Esophagus muscularis mucosa (tissue), 4 donors: ENCODE data around the gene POSTN. TPM values are rescaled to one million over a fixed set of nuclear protein-coding genes. Genes with fewer than 3 reads are reported as not detected.
"Not testable (repeated sequence)": the region's sequence is repeated elsewhere in the genome, so short reads cannot be mapped to it uniquely, and the experiment has no call there.

Experiments
- DNase-seq: peaks from one replicate; pipeline ENCODE4 v3.0.0-alpha.2; 2017; ENCODE audit errors: extremely low spot score
- H3K27ac ChIP-seq, 4 donors: fragments of 200-600 bp; sonication (generic); replicated peaks in 1 of 4; 1 replicate in 3 of 4; 2 replicates in 1 of 4; pipeline ENCODE4 v1.5.1; 2016 to 2019; ENCODE audit warnings: mild to moderate bottlenecking in 1 of 4
- H3K27me3 ChIP-seq, 4 donors: fragments of 200-600 bp; sonication (generic); one replicate each; pipeline versions ENCODE4 v1.5.1 to v1.6.0; 2016 to 2019
- H3K36me3 ChIP-seq, 4 donors: fragments of 200-600 bp; sonication (generic); one replicate each; pipeline ENCODE4 v1.5.1; 2016 to 2019
- H3K4me1 ChIP-seq, 4 donors: fragments of 200-600 bp; sonication (generic); one replicate each; pipeline ENCODE4 v1.5.1; 2016 to 2019
- H3K4me3 ChIP-seq, 4 donors: fragments of 200-600 bp; sonication (generic); 1 replicate in 2 of 4; 2 replicates in 2 of 4; pipeline ENCODE4 v1.5.1; 2016 to 2019; ENCODE audit warnings: mild to moderate bottlenecking in 4 of 4, moderate library complexity in 1 of 4
- H3K9me3 ChIP-seq, 4 donors: fragments of 200-600 bp; sonication (generic); 1 replicate in 3 of 4; 2 replicates in 1 of 4; pipeline ENCODE4 v1.5.1; 2016 to 2019
- EP300 ChIP-seq: sonication (generic); formaldehyde crosslinking; IDR thresholded peaks from one replicate; pipeline ENCODE4 v1.6.1; 2017; ENCODE audit warnings: antibody characterized with exemption
- POLR2A ChIP-seq: fragments of 450-650 bp; IDR thresholded peaks from one replicate; pipeline ENCODE4 v1.6.1; 2017; ENCODE audit warnings: antibody characterized with exemption, moderate library complexity, mild to moderate bottlenecking, low read depth
- POLR2AphosphoS5 ChIP-seq, 2 donors: sonication (generic); formaldehyde crosslinking; IDR thresholded peaks; one replicate each; pipeline ENCODE4 v1.6.1; 2017; ENCODE audit warnings: antibody characterized with exemption in 2 of 2
- WGBS: methylation state at CpG from one replicate; pipeline ENCODE4 v1.1.5; 2018; 5-methylcytosine and 5-hydroxymethylcytosine counted together
- intact Hi-C: fragments of 100-400 bp; cut with DNase I; formaldehyde crosslinking; loops from one replicate; pipeline ENCODE4 v1.15.1; 2023
- total RNA-seq, 4 donors: library from RNA; depleted of rRNA; stranded (reverse); fragments of >200 nt; gene quantifications; one replicate each; pipeline versions ENCODE4 v1.1.0 to v1.2.1, GENCODE V29; 2016
- TF ChIP-seq, protein P1 (sequence below), 3 experiments: fragments of 200-600 bp in 2 of 3; fragments of 450-650 bp in 1 of 3; sonication (generic) in 2 of 3; IDR thresholded peaks; one replicate each; pipeline ENCODE4 v1.5.1; 2017 to 2019; ENCODE audit warnings: antibody characterized with exemption in 3 of 3, mild to moderate bottlenecking in 2 of 3, moderate library complexity in 1 of 3

Gene POSTN
- total RNA-seq, 4 donors from 2014 or later, result 21.6 to 81.7 (median 50.2) TPM

DNA sequence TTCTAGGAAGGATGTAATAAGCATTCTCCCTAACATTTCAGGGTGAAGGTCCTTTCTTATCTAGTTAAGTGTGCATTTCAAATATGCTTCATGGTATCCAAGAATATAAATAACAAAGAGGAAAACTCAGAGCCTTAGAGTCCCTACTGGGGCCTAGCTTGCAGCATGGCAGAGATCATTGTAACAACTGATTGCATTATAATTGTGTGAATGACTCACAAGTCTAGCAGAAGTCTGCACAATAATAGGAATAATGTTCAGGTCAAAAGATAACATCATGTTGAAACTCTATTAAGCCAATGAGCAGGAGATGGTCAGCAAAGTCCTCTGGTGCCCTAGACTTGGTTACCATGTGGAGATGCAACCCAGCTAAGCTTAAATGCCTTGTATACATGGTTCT, 3.4 kb downstream of the POSTN start:
- Histone ChIP-seq H3K36me3 (no peaks in the 10 kb centered on the region), H3K27ac (no peak overlapping the region), H3K4me1 (peaks cover 0 to 6% (median 2%) of the 10 kb centered on the region in 4 donors), H3K4me3 (no peak overlapping the region), H3K9me3 (no peaks in the 10 kb centered on the region), H3K27me3 (no peaks in the 10 kb centered on the region)
- intact Hi-C loops, result no loop called here
- no peak for DNase-seq
- TF ChIP-seq POLR2AphosphoS5 (IDR thresholded peaks at IDR 0.05) (no peak), EP300 (no peak), POLR2A (no peak)
- TF ChIP-seq, protein P1, sequence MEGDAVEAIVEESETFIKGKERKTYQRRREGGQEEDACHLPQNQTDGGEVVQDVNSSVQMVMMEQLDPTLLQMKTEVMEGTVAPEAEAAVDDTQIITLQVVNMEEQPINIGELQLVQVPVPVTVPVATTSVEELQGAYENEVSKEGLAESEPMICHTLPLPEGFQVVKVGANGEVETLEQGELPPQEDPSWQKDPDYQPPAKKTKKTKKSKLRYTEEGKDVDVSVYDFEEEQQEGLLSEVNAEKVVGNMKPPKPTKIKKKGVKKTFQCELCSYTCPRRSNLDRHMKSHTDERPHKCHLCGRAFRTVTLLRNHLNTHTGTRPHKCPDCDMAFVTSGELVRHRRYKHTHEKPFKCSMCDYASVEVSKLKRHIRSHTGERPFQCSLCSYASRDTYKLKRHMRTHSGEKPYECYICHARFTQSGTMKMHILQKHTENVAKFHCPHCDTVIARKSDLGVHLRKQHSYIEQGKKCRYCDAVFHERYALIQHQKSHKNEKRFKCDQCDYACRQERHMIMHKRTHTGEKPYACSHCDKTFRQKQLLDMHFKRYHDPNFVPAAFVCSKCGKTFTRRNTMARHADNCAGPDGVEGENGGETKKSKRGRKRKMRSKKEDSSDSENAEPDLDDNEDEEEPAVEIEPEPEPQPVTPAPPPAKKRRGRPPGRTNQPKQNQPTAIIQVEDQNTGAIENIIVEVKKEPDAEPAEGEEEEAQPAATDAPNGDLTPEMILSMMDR (IDR thresholded peaks at IDR 0.05), result no peak

DNA sequence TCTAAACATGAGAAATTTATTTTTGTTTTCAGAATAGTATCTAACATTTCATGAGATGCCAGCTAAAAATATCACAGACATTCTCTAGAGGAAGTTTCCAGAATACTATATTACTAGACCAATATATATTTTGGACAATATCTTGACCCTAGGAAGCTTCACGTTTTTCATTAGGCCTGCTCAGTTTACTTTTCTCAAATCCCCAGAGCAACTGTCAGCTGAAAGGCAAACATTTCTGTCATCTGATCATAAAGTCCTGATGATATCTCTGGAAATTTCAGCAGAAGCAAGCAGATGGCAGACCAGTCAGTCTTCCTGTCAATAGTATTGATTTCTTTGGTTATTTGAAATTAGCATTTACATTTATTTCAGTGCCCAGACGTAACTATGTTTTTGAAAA, 4.0 kb downstream of the POSTN start:
- no peak overlapping the region for H3K4me3 ChIP-seq

DNA sequence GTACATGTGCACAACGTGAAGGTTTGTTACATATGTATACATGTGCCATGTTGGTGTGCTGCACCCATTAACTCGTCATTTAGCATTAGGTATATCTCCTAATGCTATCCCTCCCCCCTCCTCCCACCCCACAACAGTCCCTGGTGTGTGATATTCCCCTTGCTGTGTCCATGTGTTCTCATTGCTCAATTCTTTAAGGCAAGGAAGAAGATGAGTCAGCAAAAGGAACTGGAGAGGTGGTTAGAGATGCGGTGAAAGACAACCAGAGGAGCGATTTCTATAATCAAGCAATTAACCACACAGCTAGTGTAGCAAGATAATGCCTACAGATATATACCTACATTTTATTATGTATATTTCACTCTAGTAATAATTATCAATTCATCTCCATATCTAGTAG, 9.2 kb downstream of the POSTN start:
- H3K4me1 ChIP-seq, H3K4me3 ChIP-seq, H3K9me3 ChIP-seq, H3K27ac ChIP-seq, H3K36me3 ChIP-seq, DNase-seq, H3K27me3 ChIP-seq, intact Hi-C loops: not testable (repeated sequence)
- 83% methylated on average over 4 of the region's 4 CpGs for WGBS

More for the DNA sequence above, 4.0 kb downstream of the POSTN start:
- Histone ChIP-seq H3K27ac (no peak overlapping the region), H3K4me1 (peaks cover 0 to 6% (median 2%) of the 10 kb centered on the region in 4 donors), H3K36me3 (no peaks in the 10 kb centered on the region), H3K9me3 (no peaks in the 10 kb centered on the region), H3K27me3 (no peaks in the 10 kb centered on the region)
- no peak for DNase-seq
- 60% methylated on average over 2 of the region's 2 CpGs for WGBS
- intact Hi-C loops, result no loop called here
- TF ChIP-seq EP300 (no peak), POLR2A (no peak), POLR2AphosphoS5 (IDR thresholded peaks at IDR 0.05) (no peak)
- TF ChIP-seq, protein P1 (IDR thresholded peaks at IDR 0.05), result no peak

DNA sequence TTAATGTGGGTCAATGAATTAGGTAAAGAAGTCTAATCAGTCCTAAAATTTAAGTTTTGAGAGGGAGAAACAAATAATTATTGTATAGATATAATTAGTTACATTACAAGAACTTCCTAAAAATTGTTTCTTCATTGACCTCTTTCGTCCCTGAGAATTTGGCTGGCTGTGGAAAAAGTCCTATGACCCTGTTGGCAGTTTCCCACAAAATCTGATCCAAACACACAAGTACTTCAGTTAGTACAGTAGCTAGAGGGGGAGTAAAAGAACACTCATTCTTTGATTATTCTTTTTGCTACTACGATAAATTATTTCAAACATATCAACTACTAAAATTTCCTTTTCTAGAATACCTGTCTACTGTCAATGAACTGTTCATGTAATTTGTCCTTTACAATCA, 11.3 kb downstream of the POSTN start:
- Histone ChIP-seq H3K9me3 (no peaks in the 10 kb centered on the region), H3K27me3 (no peaks in the 10 kb centered on the region), H3K27ac (no peak overlapping the region), H3K4me3 (no peak overlapping the region), H3K36me3 (no peaks in the 10 kb centered on the region), H3K4me1 (no peaks in the 10 kb centered on the region)
- 65% methylated on average over 2 of the region's 2 CpGs for WGBS
- DNase-seq, result no peak
- TF ChIP-seq EP300 (no peak), POLR2AphosphoS5 (IDR thresholded peaks at IDR 0.05) (no peak), POLR2A (no peak)
- TF ChIP-seq, protein P1 (IDR thresholded peaks at IDR 0.05), result no peak
- intact Hi-C loops, result no loop called here

DNA sequence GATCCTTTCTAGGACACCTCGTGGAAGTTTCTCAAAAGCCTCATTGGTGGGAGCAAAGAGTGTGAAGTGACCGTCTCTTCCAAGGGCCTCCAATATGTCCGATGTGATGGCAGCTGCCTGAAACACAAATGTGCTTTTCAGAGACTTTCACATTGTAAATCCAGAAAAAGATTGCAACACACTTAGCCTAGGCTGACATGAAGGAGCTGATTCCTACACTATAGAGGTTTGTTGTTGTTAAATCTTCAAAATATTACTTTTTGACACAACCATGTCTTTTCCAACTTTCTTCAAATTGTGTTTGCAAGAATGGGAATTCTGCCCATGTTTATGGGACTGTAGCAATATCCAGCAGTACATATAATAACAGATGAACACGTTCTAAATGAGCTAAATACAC, 12.4 kb downstream of the POSTN start:
- Histone ChIP-seq H3K4me1 (no peaks in the 10 kb centered on the region), H3K9me3 (no peaks in the 10 kb centered on the region), H3K27ac (no peak overlapping the region), H3K36me3 (no peaks in the 10 kb centered on the region), H3K27me3 (no peaks in the 10 kb centered on the region), H3K4me3 (no peak overlapping the region)
- no peak for DNase-seq
- TF ChIP-seq, protein P1 (IDR thresholded peaks at IDR 0.05), result no peak
- no peak for TF ChIP-seq POLR2AphosphoS5 (IDR thresholded peaks at IDR 0.05)
- TF ChIP-seq EP300, result no peak
- TF ChIP-seq POLR2A, result no peak
- WGBS, result 91% methylated on average over 4 of the region's 4 CpGs
- intact Hi-C loops, result no loop called here
